ENCODE data around the gene SHISA5. TPM values are rescaled to one million over a fixed set of nuclear protein-coding genes. Genes with fewer than 3 reads are reported as not detected.

Gene SHISA5
- total RNA-seq, 1 donor from 2014 or later: 231 TPM

DNA sequence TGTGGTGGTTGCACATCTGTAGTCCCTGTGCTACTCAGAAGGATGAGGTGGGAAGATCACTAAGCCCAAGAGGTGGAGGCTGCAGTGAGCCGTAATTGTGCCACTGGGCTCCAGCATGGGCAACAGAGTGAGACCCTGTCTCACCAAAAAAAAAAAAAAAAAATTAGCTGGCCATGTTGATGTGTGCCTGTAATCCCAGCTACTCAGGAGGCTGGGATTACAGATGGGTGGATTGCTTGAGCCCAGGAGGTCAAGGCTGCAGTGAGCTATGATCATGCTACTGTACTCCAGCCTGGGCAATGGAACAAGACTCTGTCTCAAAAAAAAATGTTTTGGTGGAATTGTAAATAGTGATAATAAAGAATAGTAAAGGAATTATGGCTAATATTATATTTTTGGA, 47.5 kb downstream of the SHISA5 start:
- H3K4me3 ChIP-seq (ENCODE audit: low read depth, low read length): no peak overlapping the region
- peaks cover 5% of the 10 kb centered on the region for H3K36me3 ChIP-seq (ENCODE audit: control insufficient read depth, insufficient read depth, low read length)
- TF ChIP-seq, protein P1, sequence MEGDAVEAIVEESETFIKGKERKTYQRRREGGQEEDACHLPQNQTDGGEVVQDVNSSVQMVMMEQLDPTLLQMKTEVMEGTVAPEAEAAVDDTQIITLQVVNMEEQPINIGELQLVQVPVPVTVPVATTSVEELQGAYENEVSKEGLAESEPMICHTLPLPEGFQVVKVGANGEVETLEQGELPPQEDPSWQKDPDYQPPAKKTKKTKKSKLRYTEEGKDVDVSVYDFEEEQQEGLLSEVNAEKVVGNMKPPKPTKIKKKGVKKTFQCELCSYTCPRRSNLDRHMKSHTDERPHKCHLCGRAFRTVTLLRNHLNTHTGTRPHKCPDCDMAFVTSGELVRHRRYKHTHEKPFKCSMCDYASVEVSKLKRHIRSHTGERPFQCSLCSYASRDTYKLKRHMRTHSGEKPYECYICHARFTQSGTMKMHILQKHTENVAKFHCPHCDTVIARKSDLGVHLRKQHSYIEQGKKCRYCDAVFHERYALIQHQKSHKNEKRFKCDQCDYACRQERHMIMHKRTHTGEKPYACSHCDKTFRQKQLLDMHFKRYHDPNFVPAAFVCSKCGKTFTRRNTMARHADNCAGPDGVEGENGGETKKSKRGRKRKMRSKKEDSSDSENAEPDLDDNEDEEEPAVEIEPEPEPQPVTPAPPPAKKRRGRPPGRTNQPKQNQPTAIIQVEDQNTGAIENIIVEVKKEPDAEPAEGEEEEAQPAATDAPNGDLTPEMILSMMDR (IDR thresholded peaks at IDR 0.05; ENCODE audit: insufficient read depth, low read length, poor library complexity, severe bottlenecking): no peak
- no peaks in the 10 kb centered on the region for H3K27me3 ChIP-seq (ENCODE audit: control insufficient read depth, insufficient read depth, low read length)
- no peak for DNase-seq (ENCODE audit: low read depth)

DNA sequence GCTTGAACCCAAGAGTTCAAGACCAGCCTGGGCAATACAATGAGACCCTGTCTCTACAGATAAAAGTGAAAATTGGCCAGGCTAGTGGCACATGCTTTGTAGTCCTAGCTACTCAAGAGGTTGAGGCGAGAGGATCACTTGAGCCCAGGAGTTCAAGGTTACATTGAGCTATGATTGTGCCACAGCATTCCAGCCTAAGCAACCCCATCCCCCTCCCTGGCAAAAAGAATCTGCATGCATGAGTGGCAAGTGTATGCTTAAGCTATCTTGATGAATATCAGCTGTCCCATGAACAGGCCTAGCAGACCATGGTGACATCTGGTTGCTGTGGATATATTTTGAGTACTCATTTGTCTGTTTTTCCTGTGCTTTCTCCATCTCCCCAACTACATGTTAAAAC, 52.7 kb downstream of the SHISA5 start:
- DNase-seq (ENCODE audit: low read depth): no peak
- peaks cover 5% of the 10 kb centered on the region for H3K36me3 ChIP-seq (ENCODE audit: control insufficient read depth, insufficient read depth, low read length)
- no peak overlapping the region for H3K4me3 ChIP-seq (ENCODE audit: low read depth, low read length)
- TF ChIP-seq, protein P1 (IDR thresholded peaks at IDR 0.05; ENCODE audit: insufficient read depth, low read length, poor library complexity, severe bottlenecking): no peak
- no peaks in the 10 kb centered on the region for H3K27me3 ChIP-seq (ENCODE audit: control insufficient read depth, insufficient read depth, low read length)

DNA sequence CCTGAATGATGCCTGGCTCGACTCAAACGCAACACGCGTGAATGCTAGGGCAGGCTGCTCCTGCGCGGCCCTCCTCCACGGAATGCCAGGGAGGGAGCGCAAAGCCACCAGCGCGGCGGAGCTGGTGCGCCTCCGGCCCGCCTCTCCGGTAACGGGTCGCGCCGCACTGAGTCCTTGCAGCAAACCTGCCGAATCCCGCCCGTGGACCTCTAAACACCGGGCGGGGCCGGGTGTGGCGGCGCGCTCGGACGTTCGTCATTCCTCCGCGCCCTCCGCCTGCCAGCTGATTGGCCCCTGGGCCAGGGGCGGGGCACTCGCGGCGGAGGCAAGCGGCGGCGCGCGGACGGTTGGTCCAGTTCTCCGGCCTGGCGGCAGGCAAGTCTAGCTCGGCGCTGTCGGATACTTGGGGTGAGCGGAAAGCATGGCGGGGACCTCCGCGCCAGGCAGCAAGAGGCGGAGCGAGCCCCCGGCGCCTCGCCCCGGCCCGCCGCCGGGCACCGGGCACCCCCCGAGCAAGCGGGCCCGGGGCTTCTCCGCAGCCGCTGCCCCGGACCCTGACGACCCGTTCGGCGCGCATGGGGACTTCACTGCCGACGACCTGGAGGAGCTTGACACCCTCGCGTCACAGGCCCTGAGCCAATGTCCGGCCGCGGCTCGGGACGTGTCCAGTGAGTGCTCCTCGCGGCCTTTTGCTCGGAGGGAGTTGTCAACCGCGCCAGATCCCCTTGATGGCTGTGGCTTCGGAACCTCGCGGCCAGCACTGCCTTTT, 57.4 kb downstream of the SHISA5 start, which contains the start of gene ATRIP:
ATRIP (plus strand) TSS at position 313 of the 769 bp plus-strand sequence; CDS start at position 422, 109 bp downstream.
- no peaks in the 10 kb centered on the region for H3K36me3 ChIP-seq (ENCODE audit: control insufficient read depth, insufficient read depth, low read length)
- H3K4me3 ChIP-seq (ENCODE audit: low read depth, low read length): peak within 1 kb of the TSS; percentile 99
- no peak for DNase-seq (ENCODE audit: low read depth)
- TF ChIP-seq, protein P1 (IDR thresholded peaks at IDR 0.05; ENCODE audit: insufficient read depth, low read length, poor library complexity, severe bottlenecking): no peak
- H3K27me3 ChIP-seq (ENCODE audit: control insufficient read depth, insufficient read depth, low read length): no peaks in the 10 kb centered on the region

DNA sequence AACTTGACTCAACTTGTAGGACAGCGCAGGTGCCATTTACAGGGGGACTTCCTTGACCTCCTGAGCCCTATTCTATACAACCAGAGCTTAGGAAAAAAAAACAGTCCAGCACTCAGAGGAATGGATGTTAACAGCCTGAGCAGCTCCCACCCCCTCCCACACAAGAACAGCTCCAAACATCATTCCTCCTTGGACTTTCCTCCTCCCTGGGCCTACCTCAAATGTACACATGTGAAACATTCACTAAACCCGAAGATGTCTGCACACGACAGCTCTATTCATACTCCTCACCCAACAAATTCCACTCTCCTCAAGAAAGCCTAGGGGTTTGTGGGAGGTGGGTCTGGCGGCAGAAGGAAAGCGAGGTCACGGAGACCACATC, 57.9 kb downstream of the SHISA5 start:
- no peaks in the 10 kb centered on the region for H3K27me3 ChIP-seq (ENCODE audit: control insufficient read depth, insufficient read depth, low read length)
- H3K36me3 ChIP-seq (ENCODE audit: control insufficient read depth, insufficient read depth, low read length): no peaks in the 10 kb centered on the region
- H3K4me3 ChIP-seq (ENCODE audit: low read depth, low read length): peak overlapping the region; percentile 99
- TF ChIP-seq, protein P1 (IDR thresholded peaks at IDR 0.05; ENCODE audit: insufficient read depth, low read length, poor library complexity, severe bottlenecking): no peak
- no peak for DNase-seq (ENCODE audit: low read depth)

DNA sequence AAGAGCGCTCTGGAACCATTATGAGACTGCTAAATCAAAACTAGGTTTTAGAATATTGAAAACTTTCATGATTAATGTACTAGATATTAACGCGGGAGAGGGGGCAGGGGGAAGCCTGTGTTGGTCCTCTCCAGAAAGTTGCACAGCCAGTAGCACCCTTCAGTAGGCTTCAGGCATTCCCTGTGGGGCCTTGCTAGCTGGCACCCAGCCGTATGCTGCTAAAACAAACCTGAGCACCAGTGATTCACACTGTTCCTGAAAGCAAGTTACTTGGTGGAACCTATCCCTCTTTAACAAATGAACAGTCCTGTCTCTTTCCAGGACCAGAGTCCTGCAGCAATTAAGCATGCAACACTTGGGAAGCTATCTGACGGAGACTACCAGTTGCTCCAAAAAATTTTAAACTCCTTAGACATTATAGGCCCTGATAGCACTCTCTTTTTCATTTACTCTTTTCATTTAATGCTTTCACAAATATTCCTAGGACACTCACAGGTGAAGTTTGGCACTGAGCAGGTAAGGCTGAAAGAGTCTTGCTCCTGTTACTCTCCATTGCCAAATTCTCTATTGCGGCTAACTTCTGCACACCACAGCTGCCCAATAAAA, 58.6 kb downstream of the SHISA5 start:
- H3K36me3 ChIP-seq (ENCODE audit: control insufficient read depth, insufficient read depth, low read length): no peaks in the 10 kb centered on the region
- no peak overlapping the region for H3K4me3 ChIP-seq (ENCODE audit: low read depth, low read length)
- DNase-seq (ENCODE audit: low read depth): no peak
- TF ChIP-seq, protein P1 (IDR thresholded peaks at IDR 0.05; ENCODE audit: insufficient read depth, low read length, poor library complexity, severe bottlenecking): no peak
- no peaks in the 10 kb centered on the region for H3K27me3 ChIP-seq (ENCODE audit: control insufficient read depth, insufficient read depth, low read length)
